ENCODE measurements around the gene TUT4.
A peak's percentile ranks its signal among the peaks of the same experiment; 100 is the strongest.

The TUT4 gene

GRCh38 chr1:52533713-52534112 is 19.2 kb downstream of the TUT4 start:
- DNase-seq (ENCODE audit: low read depth, low spot score) = no peak

GRCh38 chr1:52532731-52533327 is 20.1 kb downstream of the TUT4 start:
- no peak for DNase-seq (ENCODE audit: low read depth, low spot score)

GRCh38 chr1:52532247-52532646 is 20.6 kb downstream of the TUT4 start:
- no peak for DNase-seq (ENCODE audit: low read depth, low spot score)

- no peak for DNase-seq (ENCODE audit: low read depth, low spot score)
Measured at GRCh38 chr1:52531249-52531872, 21.5 kb downstream of the TUT4 start.

- DNase-seq (ENCODE audit: low read depth, low spot score) = no peak
Measured at GRCh38 chr1:52530563-52531144, 22.2 kb downstream of the TUT4 start.

GRCh38 chr1:52523376-52523775 is 29.5 kb downstream of the TUT4 start:
- peak; percentile 19 for DNase-seq (ENCODE audit: low read depth, low spot score)

- DNase-seq (ENCODE audit: low read depth, low spot score) = peak; percentile 6
Measured at GRCh38 chr1:52520148-52520547, 32.7 kb downstream of the TUT4 start.

- no peak for DNase-seq (ENCODE audit: low read depth, low spot score)
Measured at GRCh38 chr1:52518962-52519361, 33.9 kb downstream of the TUT4 start.

GRCh38 chr1:52511851-52512615 is 40.9 kb downstream of the TUT4 start:
- no peak for DNase-seq (ENCODE audit: low read depth, low spot score)

- DNase-seq (ENCODE audit: low read depth, low spot score) = no peak
Measured at GRCh38 chr1:52511439-52511838, 41.5 kb downstream of the TUT4 start.

GRCh38 chr1:52506920-52507546 is 45.9 kb downstream of the TUT4 start:
- no peak for DNase-seq (ENCODE audit: low read depth, low spot score)

- DNase-seq (ENCODE audit: low read depth, low spot score) = no peak
Measured at GRCh38 chr1:52506349-52506748, 46.5 kb downstream of the TUT4 start.

GRCh38 chr1:52504720-52505119 is 48.2 kb downstream of the TUT4 start:
- DNase-seq (ENCODE audit: low read depth, low spot score) = no peak

- no peak for DNase-seq (ENCODE audit: low read depth, low spot score)
Measured at GRCh38 chr1:52503706-52504105, 49.2 kb downstream of the TUT4 start.

- peak; percentile 5 for DNase-seq (ENCODE audit: low read depth, low spot score)
Measured at GRCh38 chr1:52502789-52503188, 50.1 kb downstream of the TUT4 start.

GRCh38 chr1:52487632-52488031 is 65.3 kb downstream of the TUT4 start:
- DNase-seq (ENCODE audit: low read depth, low spot score) = no peak

- DNase-seq (ENCODE audit: low read depth, low spot score) = no peak
Measured at GRCh38 chr1:52482326-52483004, 70.4 kb downstream of the TUT4 start.

GRCh38 chr1:52479076-52479475 is 73.8 kb downstream of the TUT4 start:
- DNase-seq (ENCODE audit: low read depth, low spot score) = no peak

- no peak for DNase-seq (ENCODE audit: low read depth, low spot score)
Measured at GRCh38 chr1:52477876-52478275, 75.0 kb downstream of the TUT4 start.

GRCh38 chr1:52476943-52477342 is 75.9 kb downstream of the TUT4 start:
- DNase-seq (ENCODE audit: low read depth, low spot score) = no peak

GRCh38 chr1:52474807-52475206 is 78.1 kb downstream of the TUT4 start:
- DNase-seq (ENCODE audit: low read depth, low spot score) = no peak

GRCh38 chr1:52473039-52473438 is 79.9 kb downstream of the TUT4 start:
- no peak for DNase-seq (ENCODE audit: low read depth, low spot score)
